OCI-LY7 (cell line): ENCODE data around the gene RAPGEF5. TPM values are rescaled to one million over a fixed set of nuclear protein-coding genes. Genes with fewer than 3 reads are reported as not detected.

Source experiments
- BruUV-seq: library from RNA; stranded (reverse); fragments of 400-500 nt; replicated peaks from 2 replicates; lab custom pipeline; 2021; lab: Mats Ljungman, UMichigan
- CTCF ChIA-PET: fragments of 300-600 bp; sonication (Branson Sonifier 250); formaldehyde crosslinking; loops from one replicate; lab custom pipeline; 2022; ENCODE audit warnings: antibody characterized with exemption; ENCODE audit not compliant: unreplicated experiment; lab: Charles Lee
- POLR2A ChIA-PET: fragments of 300-600 bp; sonication (Branson Sonifier 250); formaldehyde crosslinking; loops from one replicate; lab custom pipeline; 2022; ENCODE audit warnings: antibody characterized with exemption; lab: Charles Lee
- DNase-seq: peaks from one replicate; pipeline ENCODE4 v3.0.0-alpha.2; 2015; ENCODE audit warnings: low spot score
- H2AFZ ChIP-seq: fragments of 200-600 bp; sonication (generic), shearing (Covaris generic); 2 replicates; pipeline ENCODE4 v1.6.1; 2014; ENCODE audit warnings: mild to moderate bottlenecking, antibody characterized with exemption, low read length, moderate library complexity
- H3K27ac ChIP-seq: fragments of 200-600 bp; sonication (generic); 2 replicates; pipeline ENCODE4 v1.5.1; 2014; ENCODE audit warnings: mixed run types, low read depth, mild to moderate bottlenecking, moderate library complexity, low read length, inconsistent platforms; ENCODE audit not compliant: poor library complexity, severe bottlenecking
- H3K36me3 ChIP-seq: fragments of 200-600 bp; sonication (generic); 2 replicates; pipeline ENCODE4 v1.6.1; 2014; ENCODE audit warnings: mild to moderate bottlenecking, antibody characterized with exemption, low read length, moderate library complexity, mixed read lengths; ENCODE audit not compliant: insufficient read depth
- H3K4me1 ChIP-seq: fragments of 200-600 bp; sonication (generic); 2 replicates; pipeline ENCODE4 v1.5.1; 2014; ENCODE audit warnings: mild to moderate bottlenecking, low read length; ENCODE audit not compliant: insufficient read depth, poor library complexity, severe bottlenecking
- H3K4me2 ChIP-seq: fragments of 200-600 bp; sonication (generic); 2 replicates; pipeline ENCODE4 v1.6.1; 2014; ENCODE audit warnings: mild to moderate bottlenecking, low read length
- H3K4me3 ChIP-seq: fragments of 200-600 bp; sonication (generic); 2 replicates; pipeline ENCODE4 v1.5.1; 2014; ENCODE audit warnings: mild to moderate bottlenecking, low read depth, low read length; ENCODE audit not compliant: poor library complexity, severe bottlenecking
- H3K79me2 ChIP-seq: fragments of 200-600 bp; sonication (generic); 2 replicates; pipeline ENCODE4 v1.6.1; 2016; ENCODE audit warnings: low read depth, mild to moderate bottlenecking, low read length, moderate library complexity, mixed read lengths; ENCODE audit not compliant: insufficient read depth
- H3K9me2 ChIP-seq: fragments of 200-600 bp; sonication (generic); 2 replicates; pipeline ENCODE4 v1.6.1; 2016; ENCODE audit warnings: mild to moderate bottlenecking, low read length, mixed read lengths; ENCODE audit not compliant: insufficient read depth
- H3K9me3 ChIP-seq: fragments of 200-600 bp; sonication (generic); 2 replicates; pipeline ENCODE4 v1.6.1; 2014; ENCODE audit warnings: mild to moderate bottlenecking, mixed run types, low read length, mixed read lengths
- H4K20me1 ChIP-seq: fragments of 200-600 bp; sonication (generic); 2 replicates; pipeline ENCODE4 v1.6.1; 2014; ENCODE audit warnings: mild to moderate bottlenecking, antibody characterized with exemption, low read length, moderate library complexity, mixed read lengths; ENCODE audit not compliant: insufficient read depth
- CTCF ChIP-seq: fragments of 200-600 bp; sonication (generic); conservative IDR thresholded peaks from 2 replicates; pipeline ENCODE4 v1.5.1; 2014; ENCODE audit warnings: mild to moderate bottlenecking, antibody characterized with exemption, low read length, moderate library complexity, mixed read lengths
- EZH2phosphoT487 ChIP-seq: fragments of 200-600 bp; sonication (generic); IDR thresholded peaks from 2 replicates; pipeline ENCODE4 v1.6.1; 2018; ENCODE audit warnings: low read depth, borderline replicate concordance, mild to moderate bottlenecking, mixed run types, antibody characterized with exemption, low read length, moderate library complexity, mixed read lengths
- intact Hi-C: fragments of 100-400 bp; cut with micrococcal nuclease; formaldehyde crosslinking; loops from one replicate; pipeline ENCODE4 v1.10.0; 2022; ENCODE audit not compliant: unreplicated experiment
- total RNA-seq, 2 experiments: library from RNA; depleted of rRNA in 1 of 2; stranded (reverse); fragments of >200 nt in 1 of 2; shearing (Covaris generic) in 1 of 2; gene quantifications; 2 replicates each; pipeline ENCODE4 v1.2.3, GENCODE V29; 2014 to 2022

RAPGEF5 gene
- total RNA-seq, 2 experiments from 2014 or later, result 114 to 115 TPM

- TF ChIP-seq EZH2phosphoT487 (no peak), CTCF (no peak)
- Histone ChIP-seq H3K36me3 (peaks cover 98% of the 10 kb centered on the region), H3K27ac (no peak overlapping the region), H3K9me2 (no peaks in the 10 kb centered on the region), H3K9me3 (no peaks in the 10 kb centered on the region), H2AFZ (no peak overlapping the region), H3K4me2 (no peak overlapping the region), H3K79me2 (no peaks in the 10 kb centered on the region), H3K4me3 (no peak overlapping the region), H3K4me1 (no peaks in the 10 kb centered on the region), H4K20me1 (0 out of 2 replicates have a peak, but pooled peaks cover 3% of the 10 kb centered on the region)
- no TSS peak for BruUV-seq
- intact Hi-C loops, result no loop called here
- ChIA-PET POLR2A (interaction anchor here (0.6 to 1.3 kb wide), 3 partner anchors 9 to 1371 kb away, joined by 3 to 4 read pairs (median 3); no protein-coding TSS in a partner anchor), CTCF (no interaction called here)
- DNase-seq, result no peak
Measured at GRCh38 chr7:22200238-22200637, 156.7 kb downstream of the RAPGEF5 start.

- H3K9me2 ChIP-seq, result no peaks in the 10 kb centered on the region
- no peak for DNase-seq
- H3K4me2 ChIP-seq, result no peak overlapping the region
- H3K79me2 ChIP-seq, result no peaks in the 10 kb centered on the region
- POLR2A ChIA-PET, result interaction anchor here (0.7 kb wide), 1 partner anchor 532 kb away, joined by 4 read pairs; no protein-coding TSS in a partner anchor
- no peak overlapping the region for H3K27ac ChIP-seq
- CTCF ChIA-PET, result no interaction called here
- 0 out of 2 replicates have a peak, but pooled peaks cover 3% of the 10 kb centered on the region for H4K20me1 ChIP-seq
- BruUV-seq, result no TSS peak
- no peak overlapping the region for H3K4me3 ChIP-seq
- no peak for TF ChIP-seq EZH2phosphoT487
- peaks cover 98% of the 10 kb centered on the region for H3K36me3 ChIP-seq
- no peaks in the 10 kb centered on the region for H3K4me1 ChIP-seq
- no peak overlapping the region for H2AFZ ChIP-seq
- H3K9me3 ChIP-seq, result no peaks in the 10 kb centered on the region
- intact Hi-C loops, result no loop called here
Measured at GRCh38 chr7:22197376-22197775, 159.6 kb downstream of the RAPGEF5 start.

- Histone ChIP-seq H2AFZ (no peak overlapping the region), H3K4me2 (no peak overlapping the region), H3K4me1 (no peaks in the 10 kb centered on the region), H3K36me3 (peaks cover 98% of the 10 kb centered on the region), H4K20me1 (0 out of 2 replicates have a peak, but pooled peaks cover 3% of the 10 kb centered on the region), H3K79me2 (no peaks in the 10 kb centered on the region), H3K9me3 (no peaks in the 10 kb centered on the region), H3K4me3 (no peak overlapping the region), H3K9me2 (no peaks in the 10 kb centered on the region), H3K27ac (no peak overlapping the region)
- intact Hi-C loops, result no loop called here
- no peak for DNase-seq
- TF ChIP-seq CTCF, result no peak
- TF ChIP-seq EZH2phosphoT487, result no peak
- no TSS peak for BruUV-seq
- CTCF ChIA-PET, result no interaction called here
- POLR2A ChIA-PET, result no interaction called here
Measured at GRCh38 chr7:22196429-22196828, 160.5 kb downstream of the RAPGEF5 start.
